GM12878 (cell line): ENCODE data around the gene CCDC190. TPM values are rescaled to one million over a fixed set of nuclear protein-coding genes. Genes with fewer than 3 reads are reported as not detected.

ENCODE experiments used
- ATAC-seq: fragments of 200-7000 bp; cut with Tn5 transposase; 3 replicates; pipeline ENCODE4 v1.9.1; 2020; ENCODE audit warnings: mild to moderate bottlenecking, moderate library complexity
- BruUV-seq: library from RNA; stranded (reverse); fragments of 400-500 nt; replicated peaks from 2 replicates; lab custom pipeline; 2021; lab: Mats Ljungman, UMichigan
- CTCF ChIA-PET: fragments of 300-600 bp; sonication (Branson Sonifier 250); formaldehyde crosslinking; extraction: SDS; loops from one replicate; lab custom pipeline; 2021; ENCODE audit warnings: inconsistent platforms; lab: Yijun Ruan, JAX
- POLR2A ChIA-PET: fragments of 350-600 bp; formaldehyde crosslinking; extraction: SDS; loops from one replicate; lab custom pipeline; 2021; ENCODE audit warnings: inconsistent platforms; lab: Charles Lee
- RAD21 ChIA-PET: fragments of 300-600 bp; sonication (Branson Sonifier 250); formaldehyde crosslinking; loops from one replicate; lab custom pipeline; 2023; ENCODE audit warnings: antibody characterized with exemption; ENCODE audit not compliant: unreplicated experiment; lab: Charles Lee
- SMC1A ChIA-PET: fragments of 300-600 bp; sonication (Branson Sonifier 250); formaldehyde crosslinking; loops from one replicate; lab custom pipeline; 2023; ENCODE audit not compliant: unreplicated experiment, uncharacterized antibody; lab: Charles Lee
- DNase-seq: peaks from one replicate; pipeline ENCODE4 v3.0.0-alpha.2; 2011; ENCODE audit warnings: low read depth, low spot score
- FAIRE-seq: peaks from 3 replicates; lab custom pipeline; 2011; peaks lifted over from hg19 to GRCh38; lab: Jason Lieb, UNC
- H2AFZ ChIP-seq: 2 replicates; pipeline ENCODE4 v1.6.0; 2011; ENCODE audit warnings: low read depth, low read length, control low read depth; ENCODE audit not compliant: control insufficient read depth
- H3K27ac ChIP-seq: 2 replicates; pipeline ENCODE4 v1.5.1; 2011; ENCODE audit warnings: control low read depth; ENCODE audit not compliant: control insufficient read depth, insufficient read depth
- H3K27me3 ChIP-seq, 2 experiments: replicated peaks in 1 of 2; 2 replicates each; pipeline versions ENCODE4 v1.6.0 to v1.6.1; 2011; ENCODE audit warnings: low read length in 1 of 2; ENCODE audit not compliant: control insufficient read depth in 2 of 2, insufficient read depth in 2 of 2
- H3K36me3 ChIP-seq, 2 experiments: 2 replicates each; pipeline ENCODE4 v1.5.1; 2011; ENCODE audit warnings: low read length in 1 of 2; ENCODE audit not compliant: control insufficient read depth in 2 of 2, insufficient read depth in 2 of 2
- H3K4me1 ChIP-seq: 2 replicates; pipeline ENCODE4 v1.6.1; 2011; ENCODE audit warnings: mild to moderate bottlenecking, low read length, moderate library complexity, mixed read lengths; ENCODE audit not compliant: control insufficient read depth, insufficient read depth
- H3K4me2 ChIP-seq: 2 replicates; pipeline ENCODE4 v1.6.0; 2011; ENCODE audit warnings: control low read depth; ENCODE audit not compliant: control insufficient read depth, insufficient read depth
- H3K4me3 ChIP-seq: fragments of 200-600 bp; sonication (generic); 2 replicates; pipeline ENCODE4 v1.5.1; 2016
- H3K79me2 ChIP-seq: 2 replicates; pipeline ENCODE4 v1.6.0; 2011; ENCODE audit warnings: low read length; ENCODE audit not compliant: control insufficient read depth, insufficient read depth
- H3K9ac ChIP-seq: 2 replicates; pipeline ENCODE4 v1.8.0; 2011; ENCODE audit warnings: low read length, control low read depth, mixed read lengths; ENCODE audit not compliant: control insufficient read depth, insufficient read depth
- H3K9me3 ChIP-seq: replicated peaks from 3 replicates; pipeline ENCODE4 v1.5.1; 2011; ENCODE audit warnings: mild to moderate bottlenecking, low read length; ENCODE audit not compliant: control insufficient read depth, insufficient read depth
- H4K20me1 ChIP-seq: 2 replicates; pipeline ENCODE4 v1.6.0; 2011; ENCODE audit not compliant: control insufficient read depth, insufficient read depth
- ATF7 ChIP-seq: fragments of 450-650 bp; IDR thresholded peaks from 2 replicates; pipeline ENCODE4 v1.6.1; 2016; ENCODE audit warnings: low read depth, mild to moderate bottlenecking
- EP300 ChIP-seq, 2 experiments: fragments of 150-350 bp in 1 of 2; IDR thresholded peaks; 2 replicates each; pipeline ENCODE4 v1.6.1; 2011 to 2012; ENCODE audit warnings: low read depth in 2 of 2, low read length in 2 of 2, borderline replicate concordance in 1 of 2, improper control_type of control experiment in 1 of 2, inconsistent platforms in 1 of 2; ENCODE audit not compliant: control insufficient read depth in 1 of 2
- GABPA ChIP-seq: IDR thresholded peaks from 2 replicates; pipeline ENCODE4 v1.6.1; 2014; ENCODE audit warnings: antibody characterized with exemption, low read depth, mild to moderate bottlenecking, inconsistent platforms
- IKZF2 ChIP-seq, 2 experiments: fragments of 450-650 bp; IDR thresholded peaks; 2 replicates each; pipeline ENCODE4 v1.6.1; 2017; ENCODE audit warnings: mild to moderate bottlenecking in 2 of 2, moderate library complexity in 2 of 2
- MAX ChIP-seq: IDR thresholded peaks from 2 replicates; pipeline ENCODE4 v1.6.1; 2012; ENCODE audit warnings: low read depth, low read length, improper control_type of control experiment
- MYB ChIP-seq: fragments of 150-350 bp; IDR thresholded peaks from 2 replicates; pipeline ENCODE4 v1.6.1; 2014; ENCODE audit warnings: mild to moderate bottlenecking, low read depth, low read length, borderline replicate concordance
- NR2F1 ChIP-seq: fragments of 450-650 bp; conservative IDR thresholded peaks from 2 replicates; pipeline ENCODE4 v1.6.1; 2017; ENCODE audit warnings: mild to moderate bottlenecking
- POLR2AphosphoS2 ChIP-seq: IDR thresholded peaks from 2 replicates; pipeline ENCODE4 v1.6.1; 2011; ENCODE audit warnings: low read depth, mild to moderate bottlenecking, low read length, improper control_type of control experiment, moderate library complexity
- SMAD1 ChIP-seq: fragments of 450-650 bp; IDR thresholded peaks from 2 replicates; pipeline ENCODE4 v1.6.1; 2018; ENCODE audit warnings: mild to moderate bottlenecking, low read depth; ENCODE audit not compliant: partially characterized antibody
- WGBS: methylation state at CpG from one replicate; pipeline ENCODE4 v1.1.6; 2016; ENCODE audit warnings: low lambda C conversion rate; ENCODE audit not compliant: insufficient replicate concordance, insufficient coverage; ENCODE audit errors: missing lambda C conversion rate; 5-methylcytosine and 5-hydroxymethylcytosine counted together
- in situ Hi-C: fragments of 300-500 bp; cut with MboI; formaldehyde crosslinking; loops from 9 replicates; pipeline ENCODE4 v1.14.3; 2018; ENCODE audit warnings: mixed read lengths
- intact Hi-C: fragments of 100-400 bp; cut with micrococcal nuclease; formaldehyde crosslinking; loops from one replicate; pipeline ENCODE4 v1.14.2; 2022; ENCODE audit not compliant: unreplicated experiment
- polyA plus RNA-seq, 11 experiments: library from polyadenylated mRNA; depleted of rRNA in 4 of 11; unstranded in 6 of 11; stranded (reverse) in 5 of 11; fragments of >200 nt; fragmentation: Nextera tagmentation in 4 of 11; fragmentation: Illumina TruSeq in 1 of 11; extraction: Ambion mirVana in 4 of 11; extraction: Trizol in 1 of 11; gene quantifications; 1 replicate in 1 of 11; 2 replicates in 10 of 11; pipeline versions ENCODE4 v1.2.1 to v1.2.3, GENCODE V29; 2011 to 2016; ENCODE audit warnings: inconsistent platforms in 2 of 11, missing spikeins in 2 of 11, low read depth in 1 of 11
- total RNA-seq, 4 experiments: library from RNA; depleted of rRNA in 3 of 4; stranded (reverse); fragments of >200 nt in 3 of 4; fragmentation: Illumina TruSeq in 1 of 4; extraction: Trizol in 1 of 4; gene quantifications; 2 replicates each; pipeline versions ENCODE4 v1.2.1 to v1.2.3, GENCODE V29; 2013 to 2021

Gene CCDC190
- total and polyA plus RNA-seq, 10 of the 15 experiments (the other 5 are each of a cell fraction or from before 2014, with no cell fraction given), result not detected

- no peaks in the 10 kb centered on the region for H3K4me1 ChIP-seq
- WGBS, result 48% methylated on average over 4 of the region's 4 CpGs
- H2AFZ ChIP-seq, result no peak overlapping the region
- no peaks in the 10 kb centered on the region for H3K79me2 ChIP-seq
- CTCF ChIA-PET, result interaction anchor here (1.1 kb wide), 1 partner anchor 10 kb away, joined by 3 read pairs; no protein-coding TSS in a partner anchor
- no peaks in the 10 kb centered on the region for H4K20me1 ChIP-seq
- no peaks in the 10 kb centered on the region; a peak in 1 of 4 replicates for H3K27me3 ChIP-seq
- DNase-seq, result no peak
- H3K36me3 ChIP-seq, result no peaks in the 10 kb centered on the region
- POLR2A ChIA-PET, result no interaction called here
- H3K9me3 ChIP-seq, result no peaks in the 10 kb centered on the region
- RAD21 ChIA-PET, result no interaction called here
- no peak overlapping the region for H3K9ac ChIP-seq
- intact Hi-C loops (no loop called here), in situ Hi-C loops (no loop called here)
- TF ChIP-seq MAX (no peak), EP300 (IDR thresholded peaks at IDR 0.05; ENCODE audit: borderline replicate concordance in 1 of 2, control insufficient read depth in 1 of 2, low read depth in 2 of 2, low read length in 2 of 2) (no peak), IKZF2 (IDR thresholded peaks at IDR 0.05) (no peak), POLR2AphosphoS2 (no peak), GABPA (no peak), SMAD1 (no peak), ATF7 (no peak), NR2F1 (no peak), MYB (no peak)
- no peak overlapping the region for H3K27ac ChIP-seq
- FAIRE-seq, result no peak
- SMC1A ChIA-PET, result no interaction called here
- no TSS peak for BruUV-seq
- H3K4me2 ChIP-seq, result no peak overlapping the region
- H3K4me3 ChIP-seq, result no peak overlapping the region
- no peak for ATAC-seq
Observed at GRCh38 chr1:162903246-162903645, 42.3 kb upstream of the CCDC190 start.
